ENCODE measurements around the gene PROK1. TPM values are rescaled to one million over a fixed set of nuclear protein-coding genes. Genes with fewer than 3 reads are reported as not detected.
"Not testable (repeated sequence)": the region's sequence is repeated elsewhere in the genome, so short reads cannot be mapped to it uniquely, and the experiment has no call there.

The PROK1 gene
- polyA plus RNA-seq, 1 donor (not counting 4 experiments of a cell fraction or from before 2014, with no cell fraction given): not detected

- dilution Hi-C loops (cut with MboI; ENCODE audit: extremely low pct_ligation_motif_present, low sequenced_read_pairs): no loop called here
- Histone ChIP-seq H3K27me3 (ENCODE audit: control insufficient read depth, extremely low read depth, insufficient read depth, low read length) (no peaks in the 10 kb centered on the region), H4K20me1 (ENCODE audit: control insufficient read depth, extremely low read depth, insufficient read depth, low read length) (no peaks in the 10 kb centered on the region), H3K36me3 (ENCODE audit: control insufficient read depth in 2 of 2, extremely low read depth in 1 of 2, insufficient read depth in 2 of 2, low read length in 2 of 2) (no peaks in the 10 kb centered on the region), H3K4me3 (ENCODE audit: control insufficient read depth in 2 of 3, extremely low read depth in 1 of 3, insufficient read depth in 2 of 3, low read depth in 1 of 3, low read length in 3 of 3) (no peak overlapping the region), H3K9me3 (ENCODE audit: control insufficient read depth, low read depth, low read length) (no peaks in the 10 kb centered on the region), H2AFZ (ENCODE audit: control insufficient read depth, low read length) (peak overlapping the region; percentile 40), H3K27ac (ENCODE audit: control insufficient read depth, insufficient read depth, low read length) (no peak overlapping the region), H3K4me1 (ENCODE audit: control insufficient read depth, extremely low read depth, insufficient read depth, low read length) (no peaks in the 10 kb centered on the region), H3K9ac (ENCODE audit: control insufficient read depth, extremely low read depth, insufficient read depth, low read length) (no peak overlapping the region), H3K4me2 (ENCODE audit: control insufficient read depth, extremely low read depth, insufficient read depth, low read depth, low read length) (no peak overlapping the region), H3K79me2 (ENCODE audit: control insufficient read depth, insufficient read depth, low read length) (peaks cover 2% of the 10 kb centered on the region), H3K9me1 (ENCODE audit: control insufficient read depth, extremely low read depth, insufficient read depth, low read length) (no peaks in the 10 kb centered on the region)
- no peak for FAIRE-seq
- DNase-seq (ENCODE audit: low read depth, low spot score): peak; percentile 41
- TF ChIP-seq CTCF (optimal IDR thresholded peaks at IDR 0.05 in 1 of 3, IDR thresholded peaks at IDR 0.05 in 1 of 3, conservative IDR thresholded peaks at IDR 0.05 in 1 of 3; ENCODE audit: extremely low read depth in 1 of 3, insufficient read depth in 2 of 3, low read length in 3 of 3) (peak; percentile 83 to 88 (median 83)), EZH2 (IDR thresholded peaks at IDR 0.05; ENCODE audit: low read length) (no peak)
These were observed 38.4 kb upstream of the PROK1 start for GRCh38 chr1:110412576-110412975.

GRCh38 chr1:110413045-110413444 lies 37.9 kb upstream of the PROK1 start:
- H3K79me2 ChIP-seq (ENCODE audit: control insufficient read depth, insufficient read depth, low read length); H3K36me3 ChIP-seq (ENCODE audit: control insufficient read depth in 2 of 2, extremely low read depth in 1 of 2, insufficient read depth in 2 of 2, low read length in 2 of 2); H3K9me1 ChIP-seq (ENCODE audit: control insufficient read depth, extremely low read depth, insufficient read depth, low read length); H3K4me3 ChIP-seq (ENCODE audit: control insufficient read depth in 2 of 3, extremely low read depth in 1 of 3, insufficient read depth in 2 of 3, low read depth in 1 of 3, low read length in 3 of 3); H3K4me2 ChIP-seq (ENCODE audit: control insufficient read depth, extremely low read depth, insufficient read depth, low read depth, low read length); H3K9me3 ChIP-seq (ENCODE audit: control insufficient read depth, low read depth, low read length); H3K27me3 ChIP-seq (ENCODE audit: control insufficient read depth, extremely low read depth, insufficient read depth, low read length); H3K9ac ChIP-seq (ENCODE audit: control insufficient read depth, extremely low read depth, insufficient read depth, low read length); H3K4me1 ChIP-seq (ENCODE audit: control insufficient read depth, extremely low read depth, insufficient read depth, low read length); H4K20me1 ChIP-seq (ENCODE audit: control insufficient read depth, extremely low read depth, insufficient read depth, low read length); H3K27ac ChIP-seq (ENCODE audit: control insufficient read depth, insufficient read depth, low read length); DNase-seq (ENCODE audit: low read depth, low spot score); FAIRE-seq; H2AFZ ChIP-seq (ENCODE audit: control insufficient read depth, low read length); dilution Hi-C loops (cut with MboI; ENCODE audit: extremely low pct_ligation_motif_present, low sequenced_read_pairs): not testable (repeated sequence)

- Histone ChIP-seq H3K27me3 (ENCODE audit: control insufficient read depth, extremely low read depth, insufficient read depth, low read length) (no peaks in the 10 kb centered on the region), H4K20me1 (ENCODE audit: control insufficient read depth, extremely low read depth, insufficient read depth, low read length) (no peaks in the 10 kb centered on the region), H3K4me1 (ENCODE audit: control insufficient read depth, extremely low read depth, insufficient read depth, low read length) (no peaks in the 10 kb centered on the region), H3K36me3 (ENCODE audit: control insufficient read depth in 2 of 2, extremely low read depth in 1 of 2, insufficient read depth in 2 of 2, low read length in 2 of 2) (no peaks in the 10 kb centered on the region), H3K4me3 (ENCODE audit: control insufficient read depth in 2 of 3, extremely low read depth in 1 of 3, insufficient read depth in 2 of 3, low read depth in 1 of 3, low read length in 3 of 3) (no peak overlapping the region), H3K79me2 (ENCODE audit: control insufficient read depth, insufficient read depth, low read length) (no peaks in the 10 kb centered on the region), H2AFZ (ENCODE audit: control insufficient read depth, low read length) (no peak overlapping the region), H3K9me1 (ENCODE audit: control insufficient read depth, extremely low read depth, insufficient read depth, low read length) (no peaks in the 10 kb centered on the region), H3K9me3 (ENCODE audit: control insufficient read depth, low read depth, low read length) (no peaks in the 10 kb centered on the region), H3K9ac (ENCODE audit: control insufficient read depth, extremely low read depth, insufficient read depth, low read length) (no peak overlapping the region), H3K27ac (ENCODE audit: control insufficient read depth, insufficient read depth, low read length) (no peak overlapping the region), H3K4me2 (ENCODE audit: control insufficient read depth, extremely low read depth, insufficient read depth, low read depth, low read length) (no peak overlapping the region)
- FAIRE-seq: no peak
- TF ChIP-seq EZH2 (IDR thresholded peaks at IDR 0.05; ENCODE audit: low read length): no peak
- no peak for TF ChIP-seq CTCF (optimal IDR thresholded peaks at IDR 0.05 in 1 of 3, IDR thresholded peaks at IDR 0.05 in 1 of 3, conservative IDR thresholded peaks at IDR 0.05 in 1 of 3; ENCODE audit: extremely low read depth in 1 of 3, insufficient read depth in 2 of 3, low read length in 3 of 3)
- dilution Hi-C loops (cut with MboI; ENCODE audit: extremely low pct_ligation_motif_present, low sequenced_read_pairs): no loop called here
- DNase-seq (ENCODE audit: low read depth, low spot score): no peak
These were observed 32.2 kb upstream of the PROK1 start for GRCh38 chr1:110418729-110419128.

Data from keratinocyte (primary cell).